DND-41 (cell line): ENCODE measurements around the gene NCF4.

Experiments
- ATAC-seq: fragments of 200-7000 bp; cut with Tn5 transposase; 3 replicates; pipeline ENCODE4 v1.9.1; 2021; ENCODE audit warnings: low read depth; ENCODE audit not compliant: insufficient read depth
- DNase-seq: peaks from one replicate; pipeline ENCODE4 v3.0.0-alpha.2; 2020
- H2AFZ ChIP-seq: 2 replicates; pipeline ENCODE4 v1.6.0; 2012; ENCODE audit warnings: low read depth, low read length
- H3K27ac ChIP-seq: 2 replicates; pipeline ENCODE4 v1.5.1; 2012; ENCODE audit warnings: low read length, inconsistent platforms
- H3K27me3 ChIP-seq: fragments of 200-600 bp; sonication (generic); 2 replicates; pipeline ENCODE4 v1.6.0; 2012; ENCODE audit warnings: low read length, mild to moderate bottlenecking, inconsistent platforms; ENCODE audit not compliant: insufficient read depth, poor library complexity
- H3K36me3 ChIP-seq: 2 replicates; pipeline ENCODE4 v1.5.1; 2012; ENCODE audit warnings: low read length, inconsistent platforms; ENCODE audit not compliant: insufficient read depth
- H3K4me1 ChIP-seq: 2 replicates; pipeline ENCODE4 v1.5.1; 2012; ENCODE audit warnings: mild to moderate bottlenecking, low read length; ENCODE audit not compliant: insufficient read depth
- H3K4me2 ChIP-seq: 2 replicates; pipeline ENCODE4 v1.6.0; 2012; ENCODE audit warnings: mild to moderate bottlenecking, moderate library complexity, low read length, inconsistent platforms; ENCODE audit not compliant: insufficient read depth
- H3K4me3 ChIP-seq, 2 experiments: fragments of 200-600 bp in 1 of 2; shearing (Covaris generic) in 1 of 2; 2 replicates each; pipeline ENCODE4 v1.5.1; 2012 to 2016; ENCODE audit warnings: inconsistent platforms in 2 of 2, low read length in 2 of 2, mild to moderate bottlenecking in 2 of 2, low read depth in 1 of 2, moderate library complexity in 1 of 2
- H3K79me2 ChIP-seq: 2 replicates; pipeline ENCODE4 v1.6.0; 2012; ENCODE audit warnings: low read length, inconsistent platforms; ENCODE audit not compliant: insufficient read depth
- H3K9ac ChIP-seq: 2 replicates; pipeline ENCODE4 v1.6.0; 2012; ENCODE audit warnings: low read depth, mild to moderate bottlenecking, inconsistent platforms, low read length, moderate library complexity
- H3K9me3 ChIP-seq: 2 replicates; pipeline ENCODE4 v1.5.1; 2012; ENCODE audit warnings: low read length, moderate library complexity, mild to moderate bottlenecking, inconsistent platforms; ENCODE audit not compliant: insufficient read depth, severe bottlenecking
- H4K20me1 ChIP-seq: 2 replicates; pipeline ENCODE4 v1.6.0; 2012; ENCODE audit warnings: low read length; ENCODE audit not compliant: insufficient read depth
- EZH2 ChIP-seq: IDR thresholded peaks from 3 replicates; pipeline ENCODE4 v1.6.1; 2012; ENCODE audit warnings: borderline replicate concordance, low read depth, mild to moderate bottlenecking, moderate library complexity, low read length, inconsistent platforms; ENCODE audit not compliant: severe bottlenecking
- TF ChIP-seq, protein P1 (sequence below): IDR thresholded peaks from 2 replicates; pipeline ENCODE4 v1.5.1; 2012; ENCODE audit warnings: borderline replicate concordance, low read length, moderate library complexity, mild to moderate bottlenecking; ENCODE audit not compliant: poor library complexity, severe bottlenecking; ENCODE audit errors: extremely low read depth

NCF4 gene

DNA sequence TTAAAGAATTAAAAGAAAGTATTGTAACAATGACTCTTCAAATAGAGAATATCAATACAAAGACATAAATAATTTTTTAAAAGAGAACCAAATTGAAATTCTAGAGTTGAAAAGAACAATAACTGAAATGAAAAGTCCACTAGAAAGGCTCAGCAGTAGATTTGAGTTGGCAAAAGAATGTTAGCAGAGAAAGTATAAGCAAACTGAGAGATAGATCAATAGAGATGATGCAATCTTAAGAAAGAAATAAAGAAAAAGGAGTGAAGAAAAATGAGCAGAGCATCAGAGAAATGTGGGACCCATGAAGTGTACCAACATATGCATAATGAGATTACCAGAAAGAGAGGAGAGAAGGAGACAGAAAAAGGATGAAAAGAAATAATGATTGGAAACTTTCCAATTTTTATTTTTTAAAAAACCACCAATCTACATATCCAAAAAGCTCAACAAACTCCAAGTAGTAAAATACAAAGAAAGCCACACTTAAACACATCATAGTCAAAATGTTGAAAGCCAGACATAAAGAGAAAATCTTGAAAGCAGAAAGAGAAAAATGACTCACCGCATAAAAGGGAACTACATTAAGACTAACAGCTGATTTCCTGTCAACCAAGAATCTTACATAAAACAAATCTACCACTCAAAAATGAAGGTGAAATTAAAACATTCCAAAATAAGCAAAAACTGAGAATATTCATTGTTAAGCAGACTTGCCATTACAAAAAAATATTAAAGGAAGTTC lies 20.9 kb downstream of the NCF4 start:
- no peaks in the 10 kb centered on the region for H4K20me1 ChIP-seq
- no peak overlapping the region for H3K4me2 ChIP-seq
- ATAC-seq (no peak), DNase-seq (no peak)
- no peaks in the 10 kb centered on the region for H3K79me2 ChIP-seq
- no peak overlapping the region for H3K9ac ChIP-seq
- H3K27me3 ChIP-seq: peaks cover 8% of the 10 kb centered on the region
- H3K36me3 ChIP-seq: no peaks in the 10 kb centered on the region
- no peaks in the 10 kb centered on the region for H3K9me3 ChIP-seq
- H3K4me3 ChIP-seq: no peak overlapping the region
- TF ChIP-seq, protein P1, sequence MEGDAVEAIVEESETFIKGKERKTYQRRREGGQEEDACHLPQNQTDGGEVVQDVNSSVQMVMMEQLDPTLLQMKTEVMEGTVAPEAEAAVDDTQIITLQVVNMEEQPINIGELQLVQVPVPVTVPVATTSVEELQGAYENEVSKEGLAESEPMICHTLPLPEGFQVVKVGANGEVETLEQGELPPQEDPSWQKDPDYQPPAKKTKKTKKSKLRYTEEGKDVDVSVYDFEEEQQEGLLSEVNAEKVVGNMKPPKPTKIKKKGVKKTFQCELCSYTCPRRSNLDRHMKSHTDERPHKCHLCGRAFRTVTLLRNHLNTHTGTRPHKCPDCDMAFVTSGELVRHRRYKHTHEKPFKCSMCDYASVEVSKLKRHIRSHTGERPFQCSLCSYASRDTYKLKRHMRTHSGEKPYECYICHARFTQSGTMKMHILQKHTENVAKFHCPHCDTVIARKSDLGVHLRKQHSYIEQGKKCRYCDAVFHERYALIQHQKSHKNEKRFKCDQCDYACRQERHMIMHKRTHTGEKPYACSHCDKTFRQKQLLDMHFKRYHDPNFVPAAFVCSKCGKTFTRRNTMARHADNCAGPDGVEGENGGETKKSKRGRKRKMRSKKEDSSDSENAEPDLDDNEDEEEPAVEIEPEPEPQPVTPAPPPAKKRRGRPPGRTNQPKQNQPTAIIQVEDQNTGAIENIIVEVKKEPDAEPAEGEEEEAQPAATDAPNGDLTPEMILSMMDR: no peak
- no peak for TF ChIP-seq EZH2
- H2AFZ ChIP-seq: no peak overlapping the region
- no peaks in the 10 kb centered on the region for H3K4me1 ChIP-seq
- no peak overlapping the region for H3K27ac ChIP-seq

DNA sequence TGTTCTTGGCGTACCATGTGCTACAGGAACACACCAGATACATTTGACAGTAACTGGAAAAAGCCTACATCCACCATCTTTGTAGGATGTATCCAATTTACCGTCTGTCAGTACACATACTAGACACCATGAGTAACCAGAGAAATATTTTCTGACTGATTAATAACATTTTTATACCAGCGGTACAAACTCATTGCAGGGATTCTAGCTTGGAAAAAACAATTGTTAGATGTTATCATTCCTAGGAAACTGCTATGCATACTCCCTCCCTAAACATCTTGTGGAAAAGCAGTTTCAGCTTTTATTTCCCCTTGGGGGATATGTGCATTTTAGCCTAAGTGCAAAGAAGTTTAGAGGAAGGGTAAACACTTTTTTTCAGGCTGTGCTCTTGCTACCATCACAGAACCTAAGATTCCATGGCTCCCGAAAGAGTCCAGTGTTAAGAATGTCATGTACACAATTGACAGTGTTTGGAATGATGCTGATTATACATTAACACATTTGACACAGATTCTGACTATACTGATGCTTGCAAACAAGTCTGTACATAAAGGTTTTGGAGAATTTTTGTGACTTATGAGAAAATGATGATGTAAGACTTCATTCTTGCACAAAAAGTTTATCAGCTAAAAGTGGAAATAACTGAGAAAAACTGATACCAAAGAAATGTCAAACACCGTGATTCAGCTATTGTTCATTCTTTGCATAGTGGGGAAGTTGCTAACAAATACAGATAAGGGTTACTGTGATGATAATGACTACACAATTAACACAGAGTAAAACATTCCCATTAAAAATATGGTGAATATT lies 23.7 kb downstream of the NCF4 start:
- no peaks in the 10 kb centered on the region for H3K9me3 ChIP-seq
- no peaks in the 10 kb centered on the region for H3K4me1 ChIP-seq
- no peaks in the 10 kb centered on the region for H4K20me1 ChIP-seq
- no peaks in the 10 kb centered on the region for H3K36me3 ChIP-seq
- peaks cover 8% of the 10 kb centered on the region for H3K27me3 ChIP-seq
- ATAC-seq (no peak), DNase-seq (no peak)
- no peak for TF ChIP-seq EZH2
- TF ChIP-seq, protein P1: no peak
- no peak overlapping the region for H3K4me3 ChIP-seq
- no peak overlapping the region for H3K4me2 ChIP-seq
- no peaks in the 10 kb centered on the region for H3K79me2 ChIP-seq
- no peak overlapping the region for H3K27ac ChIP-seq
- no peak overlapping the region for H2AFZ ChIP-seq
- no peak overlapping the region for H3K9ac ChIP-seq

DNA sequence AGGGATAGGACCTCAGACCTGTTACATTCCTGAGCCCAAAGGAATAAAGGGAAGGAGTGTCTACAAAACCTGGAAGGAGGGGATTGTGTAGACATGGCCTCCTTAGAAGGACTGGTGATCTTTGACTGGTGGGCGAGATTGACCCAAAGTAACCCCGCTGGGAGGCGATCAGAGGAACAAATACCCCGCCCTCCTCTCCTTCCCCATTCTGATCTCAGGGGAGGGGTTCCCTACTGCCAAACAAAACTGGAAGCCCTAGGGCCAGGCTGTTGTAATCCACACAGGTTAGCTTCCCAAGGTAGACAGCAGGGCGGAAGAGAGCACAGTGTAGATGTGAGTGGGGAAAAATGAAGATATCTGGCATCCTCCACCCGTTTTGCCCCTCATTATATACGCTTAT lies 24.7 kb downstream of the NCF4 start:
- no peak overlapping the region for H3K9ac ChIP-seq
- DNase-seq: no peak
- no peak overlapping the region for H3K27ac ChIP-seq

More for the DNA sequence above, 24.7 kb downstream of the NCF4 start:
- no peaks in the 10 kb centered on the region for H4K20me1 ChIP-seq
- peaks cover 8% of the 10 kb centered on the region for H3K27me3 ChIP-seq
- no peak for TF ChIP-seq EZH2
- TF ChIP-seq, protein P1: no peak
- no peaks in the 10 kb centered on the region for H3K36me3 ChIP-seq
- no peak overlapping the region for H2AFZ ChIP-seq
- H3K4me1 ChIP-seq: no peaks in the 10 kb centered on the region
- no peaks in the 10 kb centered on the region for H3K9me3 ChIP-seq
- H3K4me2 ChIP-seq: no peak overlapping the region
- no peak overlapping the region for H3K4me3 ChIP-seq
- no peaks in the 10 kb centered on the region for H3K79me2 ChIP-seq
- ATAC-seq: no peak
